ENCODE data around the gene KLK3. TPM values are rescaled to one million over a fixed set of nuclear protein-coding genes. Genes with fewer than 3 reads are reported as not detected.

Gene KLK3
- total and polyA plus RNA-seq, 2 experiments from 2014 or later, result 0.19 TPM; not detected in 1

GRCh38 chr19:50896591-50897190, 42.0 kb downstream of the KLK3 start:
- Mint-ChIP-seq H3K27ac (no peak overlapping the region), H3K9me3 (peaks cover 81% of the 10 kb centered on the region), H3K4me1 (no peaks in the 10 kb centered on the region), H3K4me3 (no peak overlapping the region), H3K27me3 (ENCODE audit: insufficient read depth, low read depth, poor library complexity) (peaks cover 5% of the 10 kb centered on the region), H3K36me3 (ENCODE audit: low read depth) (peaks cover 26% of the 10 kb centered on the region)
- H3F3A ChIP-seq (replicated peaks; ENCODE audit: low read depth), result no peaks in the 10 kb centered on the region
- no peaks in the 10 kb centered on the region for H4K20me1 ChIP-seq (replicated peaks; ENCODE audit: insufficient read depth)
- ATAC-seq, result no peak
- no peak overlapping the region for H3K4me2 ChIP-seq
- DNase-seq (ENCODE audit: low spot score), result no peak
- no peaks in the 10 kb centered on the region for H3K4me1 ChIP-seq (ENCODE audit: insufficient read depth)
- no peaks in the 10 kb centered on the region for H3K9me2 ChIP-seq (ENCODE audit: insufficient read depth)
- no peak overlapping the region for H3K4me3 ChIP-seq
- H3K36me3 ChIP-seq (ENCODE audit: insufficient read depth), result no peaks in the 10 kb centered on the region
- TF ChIP-seq ZNF331 (CRISPR knock-in tag; IDR thresholded peaks at IDR 0.05; ENCODE audit: low read depth) (no peak), POLR2AphosphoS5 (IDR thresholded peaks at IDR 0.05; ENCODE audit: low read depth) (no peak)
- H3K27me3 ChIP-seq (ENCODE audit: insufficient read depth), result no peaks in the 10 kb centered on the region
- no peak overlapping the region for H3K27ac ChIP-seq (ENCODE audit: low read depth)
- H3K79me2 ChIP-seq (replicated peaks; ENCODE audit: insufficient read depth), result no peaks in the 10 kb centered on the region
- no peak overlapping the region for H2AFZ ChIP-seq

DNA sequence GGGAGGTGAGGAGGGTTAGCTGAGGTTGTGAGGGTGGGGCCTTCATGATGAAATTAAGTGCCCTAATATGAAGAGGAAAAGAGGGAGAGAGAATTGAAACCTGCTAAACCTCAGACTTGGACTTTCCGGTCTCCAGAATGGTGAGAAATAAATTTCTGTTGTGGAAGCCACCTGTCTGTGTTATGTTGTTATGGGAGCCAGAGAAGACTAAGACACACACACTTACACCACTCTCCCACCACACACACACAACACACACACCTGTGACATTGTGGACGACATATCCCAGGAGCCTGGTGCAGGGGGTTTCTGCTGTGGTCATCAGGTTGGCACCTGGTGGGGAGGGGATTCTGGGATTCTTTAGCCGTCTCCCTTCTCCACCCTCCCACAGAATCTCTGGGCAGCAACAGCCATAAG, 42.5 kb downstream of the KLK3 start:
- Histone ChIP-seq H3K4me3 (no peak overlapping the region), H3K79me2 (replicated peaks; ENCODE audit: insufficient read depth) (no peaks in the 10 kb centered on the region), H3K36me3 (ENCODE audit: insufficient read depth) (no peaks in the 10 kb centered on the region), H3K27ac (ENCODE audit: low read depth) (no peak overlapping the region), H3K4me1 (ENCODE audit: insufficient read depth) (no peaks in the 10 kb centered on the region), H3K4me2 (no peak overlapping the region), H4K20me1 (replicated peaks; ENCODE audit: insufficient read depth) (no peaks in the 10 kb centered on the region), H2AFZ (no peak overlapping the region), H3F3A (replicated peaks; ENCODE audit: low read depth) (no peaks in the 10 kb centered on the region), H3K9me2 (ENCODE audit: insufficient read depth) (no peaks in the 10 kb centered on the region), H3K27me3 (ENCODE audit: insufficient read depth) (no peaks in the 10 kb centered on the region)
- ATAC-seq (no peak), DNase-seq (ENCODE audit: low spot score) (no peak)
- peaks cover 5% of the 10 kb centered on the region for H3K27me3 Mint-ChIP-seq (ENCODE audit: insufficient read depth, low read depth, poor library complexity)
- peaks cover 24% of the 10 kb centered on the region for H3K36me3 Mint-ChIP-seq (ENCODE audit: low read depth)
- no peak overlapping the region for H3K27ac Mint-ChIP-seq
- TF ChIP-seq ZNF331 (CRISPR knock-in tag; IDR thresholded peaks at IDR 0.05; ENCODE audit: low read depth), result no peak
- no peak for TF ChIP-seq EZH2 (IDR thresholded peaks at IDR 0.05; ENCODE audit: low read depth, unreplicated experiment)
- no peak for TF ChIP-seq ZNF462 (CRISPR knock-in tag; IDR thresholded peaks at IDR 0.05)
- no peak for TF ChIP-seq CREB1 (CRISPR knock-in tag; IDR thresholded peaks at IDR 0.05; ENCODE audit: low read depth)
- no peak for TF ChIP-seq NANOG (IDR thresholded peaks at IDR 0.05; ENCODE audit: borderline replicate concordance)
- TF ChIP-seq EZH2phosphoT487 (IDR thresholded peaks at IDR 0.05; ENCODE audit: unreplicated experiment), result no peak
- no peak for TF ChIP-seq POLR2AphosphoS5 (IDR thresholded peaks at IDR 0.05; ENCODE audit: low read depth)
- TF ChIP-seq CTCF (conservative IDR thresholded peaks at IDR 0.05; ENCODE audit: low read depth in 2 of 2), result no peak
- no peak for TF ChIP-seq ZNF114 (CRISPR knock-in tag; IDR thresholded peaks at IDR 0.05)
- TF ChIP-seq JUNB (IDR thresholded peaks at IDR 0.05; ENCODE audit: unreplicated experiment), result no peak
- H3K4me3 Mint-ChIP-seq, result no peak overlapping the region
- peaks cover 76% of the 10 kb centered on the region for H3K9me3 Mint-ChIP-seq
- H3K4me1 Mint-ChIP-seq, result no peaks in the 10 kb centered on the region

All from GM23338 (cell line).